Spleen (tissue), 7 donors: Measurements from ENCODE around the gene FBN2.

Source experiments
- CTCF ChIP-seq, 11 experiments: fragments of 200-600 bp in 7 of 11; fragments of 450-650 bp in 4 of 11; sonication (generic) in 4 of 11; IDR thresholded peaks in 8 of 11; conservative IDR thresholded peaks in 3 of 11; 1 replicate in 7 of 11; 2 replicates in 4 of 11; pipeline versions ENCODE4 v1.4.0 to v1.8.0; 2016 to 2021; ENCODE audit warnings: antibody characterized with exemption in 11 of 11, inconsistent platforms in 4 of 11, mild to moderate bottlenecking in 1 of 11
- POLR2A ChIP-seq, 3 donors: fragments of 450-650 bp; IDR thresholded peaks; one replicate each; pipeline ENCODE4 v1.5.1; 2017; ENCODE audit warnings: antibody characterized with exemption in 3 of 3, mild to moderate bottlenecking in 1 of 3
- POLR2AphosphoS5 ChIP-seq, 3 donors: sonication (generic); formaldehyde crosslinking; IDR thresholded peaks; one replicate each; pipeline ENCODE4 v1.5.1; 2017; ENCODE audit warnings: antibody characterized with exemption in 3 of 3
- donor health status: DM: no; HTN: no; CAD: no; lungs with moderate emphysema.
- donor health status: DM: no; HTN: no; CAD: no.
- donor health status: DM: no; HTN: no; CAD: no.

DNA sequence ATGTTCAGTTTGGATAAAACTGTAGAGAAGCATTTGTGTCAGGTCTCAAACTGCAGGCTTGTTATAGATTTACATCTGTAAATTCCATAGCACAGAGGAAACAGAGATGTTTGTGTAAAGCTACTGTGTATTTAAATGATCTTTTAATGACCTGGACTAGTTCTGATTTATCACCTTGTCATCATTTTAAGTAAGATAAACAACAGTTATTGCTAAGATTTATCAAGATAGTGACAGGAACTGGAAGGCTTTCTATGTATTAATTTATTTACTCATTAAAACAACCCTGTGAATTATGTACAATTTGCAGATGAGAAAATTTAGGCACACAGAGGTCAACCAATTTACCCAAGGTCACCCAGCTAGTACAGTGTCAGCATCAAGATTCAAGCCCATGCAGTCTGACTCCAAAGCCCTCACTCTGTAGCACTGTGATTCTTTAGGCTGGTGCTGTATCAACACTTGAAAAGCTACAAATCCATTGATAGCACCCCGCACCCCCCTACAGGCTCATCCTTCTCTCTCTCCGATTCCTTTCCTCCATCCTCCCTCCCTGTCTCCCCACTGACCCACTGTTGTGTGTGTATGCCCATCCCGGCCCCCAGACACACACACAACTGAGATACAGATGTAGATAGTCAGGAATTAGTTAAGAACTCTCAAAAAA is 184.5 kb downstream of the FBN2 start:
- no peak for TF ChIP-seq CTCF (IDR thresholded peaks at IDR 0.05 in 8 of 11, conservative IDR thresholded peaks at IDR 0.05 in 3 of 11)
- no peak for TF ChIP-seq POLR2AphosphoS5 (IDR thresholded peaks at IDR 0.05)
- no peak for TF ChIP-seq POLR2A (IDR thresholded peaks at IDR 0.05)
